ENCODE results near the gene CLEC20A.

DNA sequence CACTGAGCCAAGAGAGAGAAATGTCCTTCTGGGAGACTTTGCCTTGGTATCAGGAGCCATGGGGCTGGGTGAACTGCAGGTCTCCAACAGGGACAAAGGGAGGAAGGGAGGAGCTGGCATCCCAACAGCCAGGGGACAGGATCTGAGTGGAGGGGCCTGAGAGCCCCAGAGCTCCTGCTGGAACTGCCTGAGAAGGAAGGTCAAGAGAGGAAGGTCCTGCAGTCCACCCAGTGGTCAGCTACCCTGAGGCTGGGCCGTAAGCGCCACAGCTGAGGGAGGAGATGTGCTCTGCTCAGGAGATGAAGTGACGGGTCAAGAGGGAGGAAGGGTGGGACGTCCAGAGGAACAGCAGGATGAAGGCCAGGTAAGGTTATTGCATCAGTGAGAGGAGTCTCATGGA, 7.5 kb upstream of the CLEC20A start:
- no peak for TF ChIP-seq TAF1 (IDR thresholded peaks at IDR 0.05; ENCODE audit: borderline replicate concordance, low read depth, low read length)
- no peak for TF ChIP-seq POLR2A (IDR thresholded peaks at IDR 0.05; ENCODE audit: low read depth, low read length)
- TF ChIP-seq POLR2AphosphoS5 (IDR thresholded peaks at IDR 0.05; ENCODE audit: low read depth, low read length): no peak

Data from GM12892 (cell line).